K562 (cell line): ENCODE results near the gene CEP85L. TPM values are rescaled to one million over a fixed set of nuclear protein-coding genes. Genes with fewer than 3 reads are reported as not detected.
A peak's percentile ranks its signal among the peaks of the same experiment; 100 is the strongest.

Source experiments
- CTCFL ChIP-seq: IDR thresholded peaks from 2 replicates; pipeline ENCODE4 v1.6.1; 2011; ENCODE audit warnings: borderline replicate concordance, low read depth, mild to moderate bottlenecking, moderate library complexity, low read length; ENCODE audit not compliant: insufficient read depth, poor library complexity, severe bottlenecking
- HMG20B ChIP-seq: fragments of 250-450 bp; sonication (Bioruptor Pico); IDR thresholded peaks from 2 replicates; pipeline ENCODE4 v1.5.0; 2021; ENCODE audit warnings: mild to moderate bottlenecking
- HNRNPK ChIP-seq: fragments of 200-400 bp; formaldehyde crosslinking; IDR thresholded peaks from one replicate; pipeline ENCODE4 v1.6.1; 2018; ENCODE audit warnings: mild to moderate bottlenecking, low read depth, low read length; ENCODE audit not compliant: poor library complexity, severe bottlenecking
- IRF2 ChIP-seq: sonication (generic); formaldehyde crosslinking; IDR thresholded peaks from 2 replicates; pipeline ENCODE4 v1.8.1; 2022; ENCODE audit warnings: mild to moderate bottlenecking, missing genetic modification reagents
- POLR2AphosphoS5 ChIP-seq: IDR thresholded peaks from 2 replicates; pipeline ENCODE4 v1.6.1; 2011; ENCODE audit warnings: mild to moderate bottlenecking, low read depth, low read length, moderate library complexity; ENCODE audit not compliant: control insufficient read depth, insufficient read depth
- TBL1XR1 ChIP-seq, 2 experiments: IDR thresholded peaks; 2 replicates each; pipeline ENCODE4 v1.6.1; 2012; ENCODE audit warnings: improper control_type of control experiment in 2 of 2, low read length in 2 of 2, mild to moderate bottlenecking in 1 of 2
- YBX1 ChIP-seq: fragments of 450-650 bp; IDR thresholded peaks from 2 replicates; pipeline ENCODE4 v1.7.1; 2016; ENCODE audit warnings: mild to moderate bottlenecking
- ZNF146 ChIP-seq: IDR thresholded peaks from one replicate; pipeline ENCODE4 v1.6.1; 2018; ENCODE audit warnings: missing compliant biosample characterization; ENCODE audit not compliant: unreplicated experiment
- ZNF212 ChIP-seq: fragments of 450-650 bp; formaldehyde crosslinking; IDR thresholded peaks from 2 replicates; pipeline ENCODE4 v1.4.0; 2020; ENCODE audit warnings: mild to moderate bottlenecking
- polyA plus RNA-seq, 8 experiments: library from polyadenylated mRNA; depleted of rRNA in 4 of 8; stranded (reverse) in 5 of 8; unstranded in 3 of 8; fragments of >200 nt; fragmentation: Nextera tagmentation in 2 of 8; fragmentation: Illumina TruSeq in 1 of 8; extraction: Ambion mirVana in 2 of 8; extraction: Trizol in 1 of 8; gene quantifications; 2 replicates each; pipeline versions ENCODE4 v1.2.1 to v1.2.3, GENCODE V29; 2011 to 2014; ENCODE audit warnings: inconsistent platforms in 1 of 8, missing spikeins in 1 of 8
- total RNA-seq, 7 experiments: library from RNA; depleted of rRNA in 6 of 7; stranded (reverse); fragments of >200 nt in 6 of 7; fragmentation: Illumina TruSeq in 2 of 7; extraction: Trizol in 2 of 7; gene quantifications; 2 replicates each; pipeline versions ENCODE4 v1.2.1 to v1.2.3, GENCODE V29; 2011 to 2021; ENCODE audit warnings: low replicate concordance in 1 of 7

Gene CEP85L
- total and polyA plus RNA-seq, 9 of the 15 experiments (the other 6 are each of a cell fraction or from before 2014, with no cell fraction given) = 4.5 to 15.8 (median 8.3) TPM

GRCh38 chr6:118651282-118652050 is at the start of gene CEP85L (continued):
- TF ChIP-seq CTCFL (no peak), ZNF146 (CRISPR knock-in tag) (no peak), TBL1XR1 (IDR thresholded peaks at IDR 0.05; ENCODE audit: low read length in 2 of 2) (no peak), ZNF212 (CRISPR knock-in tag) (no peak), POLR2AphosphoS5 (peak; percentile 55), HNRNPK (peak; percentile 8), IRF2 (0 out of 2 replicates have a peak, but pooled peaks have one; percentile 1), YBX1 (no peak), HMG20B (CRISPR knock-in tag) (no peak)
